Measurements from ENCODE around the gene GRID1. TPM values are rescaled to one million over a fixed set of nuclear protein-coding genes. Genes with fewer than 3 reads are reported as not detected.
"Not testable (repeated sequence)": the region's sequence is repeated elsewhere in the genome, so short reads cannot be mapped to it uniquely, and the experiment has no call there.

The GRID1 gene
- polyA plus RNA-seq, 1 of the 3 experiments (the other 2 are of a cell fraction), result 0.13 TPM

GRCh38 chr10:85848756-85849155 lies 517.8 kb downstream of the GRID1 start:
- Histone ChIP-seq H3K9me2 (no peaks in the 10 kb centered on the region), H4K20me1 (ENCODE audit: insufficient read depth) (no peaks in the 10 kb centered on the region), H3K9me3 (no peaks in the 10 kb centered on the region; the same call in 1 of the 2 replicates), H3K36me3 (replicated peaks in 1 of 2; ENCODE audit: control insufficient read depth in 1 of 2, insufficient read depth in 2 of 2, low read length in 1 of 2) (no peaks in the 10 kb centered on the region), H3K79me2 (ENCODE audit: insufficient read depth) (no peaks in the 10 kb centered on the region), H3K4me1 (ENCODE audit: control insufficient read depth in 1 of 2, insufficient read depth in 2 of 2, low read depth in 1 of 2, low read length in 1 of 2) (peaks cover 0 to 6% of the 10 kb centered on the region in 2 experiments; a peak in 1 of 4 replicates), H2AFZ (ENCODE audit: low read depth) (no peak overlapping the region), H3K4me3 (ENCODE audit: low read depth in 2 of 2, low read length in 1 of 2) (no peak overlapping the region), H3K27me3 (ENCODE audit: insufficient read depth) (no peaks in the 10 kb centered on the region), H3K27ac (ENCODE audit: low read depth in 2 of 2, low read length in 1 of 2) (no peak overlapping the region), H3F3A (replicated peaks; ENCODE audit: insufficient read depth) (no peaks in the 10 kb centered on the region), H3K4me2 (no peak overlapping the region), H3K9ac (no peak overlapping the region)
- WGBS (ENCODE audit: low lambda C conversion rate), result 39% methylated on average over 4 of the region's 4 CpGs
- ChIA-PET CTCF (no interaction called here), POLR2A (no interaction called here)
- DNase-seq, result no peak
- TF ChIP-seq CTCF (IDR thresholded peaks at IDR 0.05), result no peak

DNA sequence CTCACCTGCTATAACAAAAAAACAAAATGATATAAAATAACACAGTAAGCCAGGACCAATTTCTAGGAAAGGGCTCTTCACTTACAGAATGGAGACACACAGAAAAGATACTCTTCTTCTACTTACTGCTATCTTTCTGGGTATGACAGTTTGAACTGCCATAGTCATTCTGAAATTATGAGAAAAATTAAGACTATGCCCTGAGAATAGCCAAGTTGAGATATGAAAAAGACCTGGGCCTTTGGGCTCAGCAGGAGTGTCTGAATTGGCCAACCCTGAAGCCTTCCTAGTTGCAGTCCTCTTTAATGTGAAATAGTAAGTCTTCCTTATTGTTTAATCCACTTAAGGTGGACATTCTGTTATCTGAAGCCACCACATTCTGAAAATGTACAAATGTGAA lies 519.5 kb downstream of the GRID1 start:
- H2AFZ ChIP-seq (ENCODE audit: low read depth), result no peak overlapping the region
- H3K9ac ChIP-seq, result no peak overlapping the region
- TF ChIP-seq, protein P1, sequence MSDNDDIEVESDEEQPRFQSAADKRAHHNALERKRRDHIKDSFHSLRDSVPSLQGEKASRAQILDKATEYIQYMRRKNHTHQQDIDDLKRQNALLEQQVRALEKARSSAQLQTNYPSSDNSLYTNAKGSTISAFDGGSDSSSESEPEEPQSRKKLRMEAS (IDR thresholded peaks at IDR 0.05; ENCODE audit: low read depth), result no peak
- TF ChIP-seq FOXM1 (IDR thresholded peaks at IDR 0.05; ENCODE audit: low read depth) (no peak), PBX3 (IDR thresholded peaks at IDR 0.05) (no peak), SIN3A (IDR thresholded peaks at IDR 0.05; ENCODE audit: borderline replicate concordance, low read depth, low read length) (no peak), EZH2phosphoT487 (IDR thresholded peaks at IDR 0.05; ENCODE audit: borderline replicate concordance, low read depth) (no peak), MEF2A (IDR thresholded peaks at IDR 0.05; ENCODE audit: borderline replicate concordance, low read depth) (no peak), YY1 (IDR thresholded peaks at IDR 0.05; ENCODE audit: low read depth) (no peak), GABPA (IDR thresholded peaks at IDR 0.05; ENCODE audit: low read depth) (no peak)
- TF ChIP-seq, protein P2, sequence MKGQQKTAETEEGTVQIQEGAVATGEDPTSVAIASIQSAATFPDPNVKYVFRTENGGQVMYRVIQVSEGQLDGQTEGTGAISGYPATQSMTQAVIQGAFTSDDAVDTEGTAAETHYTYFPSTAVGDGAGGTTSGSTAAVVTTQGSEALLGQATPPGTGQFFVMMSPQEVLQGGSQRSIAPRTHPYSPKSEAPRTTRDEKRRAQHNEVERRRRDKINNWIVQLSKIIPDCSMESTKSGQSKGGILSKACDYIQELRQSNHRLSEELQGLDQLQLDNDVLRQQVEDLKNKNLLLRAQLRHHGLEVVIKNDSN (IDR thresholded peaks at IDR 0.05; ENCODE audit: borderline replicate concordance, low read depth), result no peak
- H3K36me3 ChIP-seq (replicated peaks in 1 of 2; ENCODE audit: control insufficient read depth in 1 of 2, insufficient read depth in 2 of 2, low read length in 1 of 2), result no peaks in the 10 kb centered on the region
- DNase-seq, result no peak
- H3K4me3 ChIP-seq (ENCODE audit: low read depth in 2 of 2, low read length in 1 of 2), result no peak overlapping the region
- CTCF ChIA-PET, result no interaction called here
- H3K79me2 ChIP-seq (ENCODE audit: insufficient read depth), result no peaks in the 10 kb centered on the region
- no peaks in the 10 kb centered on the region for H3K27me3 ChIP-seq (ENCODE audit: insufficient read depth)
- H3F3A ChIP-seq (replicated peaks; ENCODE audit: insufficient read depth), result no peaks in the 10 kb centered on the region
- H3K4me2 ChIP-seq, result no peak overlapping the region
- no peak overlapping the region for H3K27ac ChIP-seq (ENCODE audit: low read depth in 2 of 2, low read length in 1 of 2)
- H4K20me1 ChIP-seq (ENCODE audit: insufficient read depth), result no peaks in the 10 kb centered on the region
- H3K9me2 ChIP-seq, result no peaks in the 10 kb centered on the region
- POLR2A ChIA-PET, result no interaction called here
- no peaks in the 10 kb centered on the region; the same call in 1 of the 2 replicates for H3K9me3 ChIP-seq
- no peaks in the 10 kb centered on the region; a peak in 1 of 4 replicates for H3K4me1 ChIP-seq (ENCODE audit: control insufficient read depth in 1 of 2, insufficient read depth in 2 of 2, low read depth in 1 of 2, low read length in 1 of 2)

DNA sequence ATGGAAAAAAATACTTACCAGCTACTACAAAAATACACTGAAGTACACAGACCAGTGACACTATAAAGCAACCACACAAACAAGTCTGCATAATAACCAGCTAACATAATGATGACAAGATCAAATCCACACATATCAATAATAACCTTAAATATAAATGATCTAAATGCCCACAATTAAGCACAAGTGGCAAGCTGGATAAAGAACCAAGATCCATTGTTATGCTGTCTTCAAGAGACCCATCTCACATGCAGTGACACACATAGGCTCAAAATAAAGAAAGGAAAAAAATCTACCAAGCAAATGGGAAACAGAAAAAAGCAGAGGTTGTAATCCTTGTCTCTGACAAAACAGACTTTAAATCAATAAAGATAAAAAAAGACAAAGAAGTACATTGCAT lies 527.9 kb downstream of the GRID1 start:
- H4K20me1 ChIP-seq (ENCODE audit: insufficient read depth); H3K9me3 ChIP-seq; H3K4me3 ChIP-seq (ENCODE audit: low read depth in 2 of 2, low read length in 1 of 2); H3K27me3 ChIP-seq (ENCODE audit: insufficient read depth); H3K36me3 ChIP-seq (replicated peaks in 1 of 2; ENCODE audit: control insufficient read depth in 1 of 2, insufficient read depth in 2 of 2, low read length in 1 of 2); H3K79me2 ChIP-seq (ENCODE audit: insufficient read depth); H3K9me2 ChIP-seq; POLR2A ChIA-PET; H3K27ac ChIP-seq (ENCODE audit: low read depth in 2 of 2, low read length in 1 of 2); H3F3A ChIP-seq (replicated peaks; ENCODE audit: insufficient read depth); CTCF ChIA-PET; H3K4me1 ChIP-seq (ENCODE audit: control insufficient read depth in 1 of 2, insufficient read depth in 2 of 2, low read depth in 1 of 2, low read length in 1 of 2); H2AFZ ChIP-seq (ENCODE audit: low read depth); DNase-seq; H3K9ac ChIP-seq; H3K4me2 ChIP-seq: not testable (repeated sequence)
